GM13976 (cell line): ENCODE data around the gene CSNK1G1.

ENCODE experiments used
- DNase-seq: peaks from one replicate; pipeline ENCODE4 v3.0.0; 2012; ENCODE audit warnings: low spot score
- CTCF ChIP-seq: IDR thresholded peaks from 2 replicates; pipeline ENCODE4 v1.5.1; 2012; ENCODE audit warnings: borderline replicate concordance, mild to moderate bottlenecking; ENCODE audit not compliant: insufficient read depth; ENCODE audit errors: extremely low read depth, missing control alignments, control extremely low read depth
- in situ Hi-C: fragments of 300-500 bp; cut with MboI; formaldehyde crosslinking; loops from one replicate; pipeline ENCODE4 v1.12.0; 2022; ENCODE audit warnings: low sequenced_read_pairs, mixed read lengths, inconsistent platforms; ENCODE audit not compliant: unreplicated experiment

Gene CSNK1G1

DNA sequence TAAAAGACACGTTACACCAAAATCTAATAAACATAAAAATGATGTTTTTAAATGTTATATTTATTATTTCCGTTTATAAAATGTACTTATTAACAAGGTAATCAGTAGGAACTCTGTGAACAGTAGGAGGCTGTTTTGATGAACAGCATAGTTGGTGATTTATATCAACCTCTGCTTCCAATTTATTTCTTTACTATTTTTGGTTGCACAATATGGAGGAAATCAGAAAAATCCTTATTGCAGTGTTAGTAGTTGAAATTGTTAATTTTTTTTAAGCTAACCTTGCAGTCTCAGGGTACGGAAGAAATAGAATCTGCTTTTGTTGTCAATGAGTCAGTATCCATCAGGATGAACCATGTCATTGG lies 209.5 kb downstream of the CSNK1G1 start:
- no peak for DNase-seq
- in situ Hi-C loops = no loop called here
- TF ChIP-seq CTCF = no peak

DNA sequence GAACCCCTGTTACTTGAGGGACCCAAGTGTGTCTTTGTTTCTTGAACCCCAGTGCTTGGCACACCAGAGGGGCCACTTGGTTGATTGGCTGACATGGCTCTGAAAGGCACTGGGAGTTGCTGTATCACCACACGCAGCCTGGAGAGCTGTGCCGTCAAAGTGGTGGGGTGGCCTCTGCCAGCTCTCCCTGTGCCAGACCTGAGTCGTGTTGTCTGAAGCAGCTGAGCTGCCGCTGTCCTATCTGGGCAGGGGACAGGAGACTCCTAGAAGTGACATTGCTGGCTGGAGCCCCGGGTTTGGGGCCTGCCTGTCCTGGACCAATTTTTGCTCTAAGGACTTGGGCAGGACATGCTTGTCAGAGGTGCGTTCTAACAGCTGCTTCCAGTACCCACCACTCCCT lies 209.9 kb downstream of the CSNK1G1 start:
- no peak for TF ChIP-seq CTCF
- in situ Hi-C loops = no loop called here
- DNase-seq = no peak

GRCh38 chr15:64144565-64145281 lies 211.2 kb downstream of the CSNK1G1 start:
- DNase-seq = peak; percentile 81
- in situ Hi-C loops = no loop called here
- TF ChIP-seq CTCF = no peak

GRCh38 chr15:64144192-64144564 lies 211.8 kb downstream of the CSNK1G1 start:
- no peak for TF ChIP-seq CTCF
- DNase-seq = no peak
- in situ Hi-C loops = no loop called here

DNA sequence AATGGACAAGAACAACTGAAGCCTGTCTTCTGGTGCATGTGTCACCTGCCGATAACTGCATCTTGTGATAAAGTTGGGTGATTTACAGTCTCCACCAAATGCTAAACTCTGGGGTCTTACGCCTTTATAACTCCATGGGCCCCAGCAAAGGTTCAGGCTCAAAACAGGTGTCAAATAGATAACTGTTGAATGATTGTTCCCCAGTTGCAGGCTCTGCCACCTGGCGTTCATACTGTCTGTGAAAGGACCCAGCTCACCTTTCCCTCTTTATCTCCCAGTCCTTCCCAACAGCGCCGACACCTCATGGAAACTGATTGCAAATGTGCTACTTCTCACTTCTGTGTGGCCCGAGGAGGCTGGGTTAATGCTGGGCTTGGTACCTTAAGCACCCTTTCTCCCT lies 212.7 kb downstream of the CSNK1G1 start:
- in situ Hi-C loops = no loop called here
- no peak for TF ChIP-seq CTCF
- no peak for DNase-seq

GRCh38 chr15:64141798-64142512 lies 214.0 kb downstream of the CSNK1G1 start:
- no peak for TF ChIP-seq CTCF
- DNase-seq = no peak
- in situ Hi-C loops = no loop called here
